Caco-2 (cell line): ENCODE measurements around the gene MBNL2. TPM values are rescaled to one million over a fixed set of nuclear protein-coding genes. Genes with fewer than 3 reads are reported as not detected.
A peak's percentile ranks its signal among the peaks of the same experiment; 100 is the strongest.

Experiments
- BruUV-seq: library from RNA; stranded (reverse); fragments of 400-500 nt; replicated peaks from 2 replicates; lab custom pipeline; 2021; lab: Mats Ljungman, UMichigan
- CTCF ChIA-PET: fragments of 300-600 bp; sonication (Branson Sonifier 250); formaldehyde crosslinking; loops from one replicate; lab custom pipeline; 2022; ENCODE audit warnings: antibody characterized with exemption; lab: Charles Lee
- POLR2A ChIA-PET: fragments of 300-600 bp; sonication (Branson Sonifier 250); formaldehyde crosslinking; loops from one replicate; lab custom pipeline; 2022; ENCODE audit warnings: antibody characterized with exemption; lab: Charles Lee
- DNase-seq, 2 experiments: peaks; one replicate each; pipeline versions ENCODE4 v3.0.0 to v3.0.0-alpha.2; 2020 to 2022
- H3K27me3 ChIP-seq: replicated peaks from 2 replicates; pipeline ENCODE4 v1.6.0; 2011; ENCODE audit warnings: low read length; ENCODE audit not compliant: control insufficient read depth, insufficient read depth
- H3K36me3 ChIP-seq: 2 replicates; pipeline ENCODE4 v1.5.1; 2011; ENCODE audit warnings: low read length; ENCODE audit not compliant: control insufficient read depth, insufficient read depth
- H3K4me1 ChIP-seq: fragments of 250-450 bp; sonication (Bioruptor Pico); 2 replicates; pipeline ENCODE4 v1.5.1; 2020; ENCODE audit warnings: mild to moderate bottlenecking
- H3K4me3 ChIP-seq: 2 replicates; pipeline ENCODE4 v1.5.1; 2011; ENCODE audit warnings: low read depth, mild to moderate bottlenecking, control low read depth, low read length
- H3K9me3 ChIP-seq: fragments of 250-450 bp; sonication (Bioruptor Pico); 2 replicates; pipeline ENCODE4 v1.5.1; 2020; ENCODE audit warnings: mild to moderate bottlenecking, moderate library complexity
- H3K27ac Mint-ChIP-seq: one replicate; pipeline ENCODE4 v1.8.0; 2022; ENCODE audit warnings: mixed read lengths; ENCODE audit not compliant: unreplicated experiment
- H3K27me3 Mint-ChIP-seq: one replicate; pipeline ENCODE4 v1.8.0; 2022; ENCODE audit warnings: mixed read lengths; ENCODE audit not compliant: insufficient read depth, unreplicated experiment
- H3K36me3 Mint-ChIP-seq: one replicate; pipeline ENCODE4 v1.8.0; 2022; ENCODE audit warnings: mild to moderate bottlenecking, mixed read lengths; ENCODE audit not compliant: insufficient read depth, unreplicated experiment
- H3K4me1 Mint-ChIP-seq: one replicate; pipeline ENCODE4 v1.8.0; 2022; ENCODE audit warnings: low read depth, mixed read lengths; ENCODE audit not compliant: unreplicated experiment
- H3K4me3 Mint-ChIP-seq: one replicate; pipeline ENCODE4 v1.8.0; 2022; ENCODE audit warnings: mild to moderate bottlenecking, moderate library complexity, mixed read lengths; ENCODE audit not compliant: unreplicated experiment
- H3K9me3 Mint-ChIP-seq: one replicate; pipeline ENCODE4 v1.8.0; 2022; ENCODE audit warnings: mixed read lengths; ENCODE audit not compliant: unreplicated experiment
- intact Hi-C: fragments of 100-400 bp; cut with micrococcal nuclease; formaldehyde crosslinking; loops from one replicate; pipeline ENCODE4 v1.10.0; 2022; ENCODE audit not compliant: unreplicated experiment
- total RNA-seq: library from RNA; stranded (reverse); gene quantifications from 2 replicates; pipeline ENCODE4 v1.2.3, GENCODE V29; 2022
- TF ChIP-seq, protein P1 (sequence below), 2 experiments: fragments of 200-600 bp in 1 of 2; IDR thresholded peaks; 1 replicate in 1 of 2; 2 replicates in 1 of 2; pipeline versions ENCODE4 v1.5.1 to v1.8.0; 2011 to 2022; ENCODE audit warnings: antibody characterized with exemption in 1 of 2, control low read depth in 1 of 2, inconsistent platforms in 1 of 2, low read depth in 1 of 2, low read length in 1 of 2, mild to moderate bottlenecking in 1 of 2, moderate library complexity in 1 of 2; ENCODE audit not compliant: insufficient read depth in 1 of 2, severe bottlenecking in 1 of 2, unreplicated experiment in 1 of 2

MBNL2 gene
- total RNA-seq, 1 experiment from 2014 or later, result 41.6 TPM

DNA sequence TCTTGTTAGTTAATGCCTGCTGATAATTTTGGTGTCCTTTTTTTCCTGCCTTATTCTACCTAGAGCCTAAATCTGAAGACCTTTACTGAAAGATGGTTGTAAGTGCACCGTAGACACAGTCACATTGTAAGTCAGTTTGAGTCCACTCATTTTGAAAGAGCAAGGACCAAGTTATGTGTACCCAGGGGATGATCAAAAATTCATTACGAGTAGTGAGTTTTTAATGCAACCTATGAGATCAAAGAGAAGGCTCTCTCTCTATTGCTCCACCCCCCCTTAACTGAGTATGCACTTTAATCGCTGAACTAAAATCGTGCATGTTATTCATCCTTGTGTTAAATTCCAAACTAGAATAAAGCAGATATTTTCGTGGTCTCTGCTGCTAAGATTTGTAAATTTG is 213.7 kb downstream of the MBNL2 start:
- H3K27ac Mint-ChIP-seq, result no peak overlapping the region
- no peaks in the 10 kb centered on the region for H3K9me3 Mint-ChIP-seq
- H3K4me3 ChIP-seq, result no peak overlapping the region
- H3K4me3 Mint-ChIP-seq, result peak overlapping the region; percentile 94
- peaks cover 17% of the 10 kb centered on the region for H3K36me3 Mint-ChIP-seq
- TF ChIP-seq, protein P1, sequence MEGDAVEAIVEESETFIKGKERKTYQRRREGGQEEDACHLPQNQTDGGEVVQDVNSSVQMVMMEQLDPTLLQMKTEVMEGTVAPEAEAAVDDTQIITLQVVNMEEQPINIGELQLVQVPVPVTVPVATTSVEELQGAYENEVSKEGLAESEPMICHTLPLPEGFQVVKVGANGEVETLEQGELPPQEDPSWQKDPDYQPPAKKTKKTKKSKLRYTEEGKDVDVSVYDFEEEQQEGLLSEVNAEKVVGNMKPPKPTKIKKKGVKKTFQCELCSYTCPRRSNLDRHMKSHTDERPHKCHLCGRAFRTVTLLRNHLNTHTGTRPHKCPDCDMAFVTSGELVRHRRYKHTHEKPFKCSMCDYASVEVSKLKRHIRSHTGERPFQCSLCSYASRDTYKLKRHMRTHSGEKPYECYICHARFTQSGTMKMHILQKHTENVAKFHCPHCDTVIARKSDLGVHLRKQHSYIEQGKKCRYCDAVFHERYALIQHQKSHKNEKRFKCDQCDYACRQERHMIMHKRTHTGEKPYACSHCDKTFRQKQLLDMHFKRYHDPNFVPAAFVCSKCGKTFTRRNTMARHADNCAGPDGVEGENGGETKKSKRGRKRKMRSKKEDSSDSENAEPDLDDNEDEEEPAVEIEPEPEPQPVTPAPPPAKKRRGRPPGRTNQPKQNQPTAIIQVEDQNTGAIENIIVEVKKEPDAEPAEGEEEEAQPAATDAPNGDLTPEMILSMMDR (IDR thresholded peaks at IDR 0.05; ENCODE audit: insufficient read depth in 1 of 2, low read depth in 1 of 2, low read length in 1 of 2, severe bottlenecking in 1 of 2, unreplicated experiment in 1 of 2), result no peak
- no peaks in the 10 kb centered on the region for H3K27me3 Mint-ChIP-seq
- H3K36me3 ChIP-seq, result no peaks in the 10 kb centered on the region
- H3K27me3 ChIP-seq, result no peaks in the 10 kb centered on the region
- no peaks in the 10 kb centered on the region for H3K9me3 ChIP-seq
- ChIA-PET POLR2A (no interaction called here), CTCF (interaction anchor here (0.7 kb wide), 1 partner anchor 132 kb away, joined by 4 read pairs; no protein-coding TSS in a partner anchor)
- DNase-seq, result no peak
- H3K4me1 Mint-ChIP-seq, result no peaks in the 10 kb centered on the region
- intact Hi-C loops, result loop anchor here (2.0 kb wide), 1 partner anchor 71 kb away; no protein-coding TSS in a partner anchor
- BruUV-seq, result no TSS peak
- H3K4me1 ChIP-seq, result peaks cover 12% of the 10 kb centered on the region

DNA sequence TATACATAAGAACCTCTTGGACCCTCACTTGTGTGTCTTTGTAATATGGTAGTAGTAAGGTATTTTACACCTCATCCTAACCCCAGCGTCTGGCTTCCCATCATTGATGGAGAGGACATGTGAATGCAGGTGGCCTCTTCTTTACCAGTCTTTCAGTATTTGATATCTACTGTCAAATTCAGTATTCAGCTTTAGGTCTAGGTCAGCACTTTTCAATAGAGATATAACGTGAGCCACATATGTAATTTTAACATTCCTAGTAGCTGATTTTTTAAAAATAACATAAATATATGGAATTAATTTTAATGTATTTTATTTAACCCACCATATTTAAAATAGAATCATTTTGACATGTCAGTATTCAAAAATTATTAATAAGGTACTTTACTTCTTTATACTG is 214.7 kb downstream of the MBNL2 start:
- Mint-ChIP-seq H3K4me3 (no peak overlapping the region), H3K36me3 (peaks cover 17% of the 10 kb centered on the region)

DNA sequence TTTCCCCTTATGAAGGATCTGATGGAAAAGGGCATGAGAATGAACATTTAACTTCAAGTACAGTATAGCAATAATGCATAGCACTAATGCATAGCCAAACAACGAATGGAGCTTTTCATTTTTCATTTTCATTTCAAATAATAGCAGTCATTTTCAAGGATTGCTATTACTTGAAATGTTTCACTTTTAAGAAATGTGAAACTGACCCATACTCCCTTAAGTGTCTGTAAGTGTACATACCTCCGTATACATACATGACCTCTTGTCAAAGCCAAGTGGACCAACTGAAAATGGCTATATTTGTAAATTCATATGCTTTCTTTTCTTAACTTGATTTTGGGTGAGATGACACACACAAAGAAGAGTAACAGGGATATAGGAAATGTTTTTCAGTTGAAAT is 215.6 kb downstream of the MBNL2 start:
- no peak overlapping the region for H3K4me3 ChIP-seq
- no peaks in the 10 kb centered on the region for H3K36me3 ChIP-seq

More for the DNA sequence above, 214.7 kb downstream of the MBNL2 start:
- H3K27ac Mint-ChIP-seq, result no peak overlapping the region
- BruUV-seq, result no TSS peak
- Histone ChIP-seq H3K4me1 (peaks cover 9% of the 10 kb centered on the region), H3K36me3 (no peaks in the 10 kb centered on the region), H3K4me3 (no peak overlapping the region), H3K27me3 (no peaks in the 10 kb centered on the region), H3K9me3 (no peaks in the 10 kb centered on the region)
- no peaks in the 10 kb centered on the region for H3K4me1 Mint-ChIP-seq
- POLR2A ChIA-PET, result no interaction called here
- no peaks in the 10 kb centered on the region for H3K27me3 Mint-ChIP-seq
- TF ChIP-seq, protein P1 (IDR thresholded peaks at IDR 0.05; ENCODE audit: insufficient read depth in 1 of 2, low read depth in 1 of 2, low read length in 1 of 2, severe bottlenecking in 1 of 2, unreplicated experiment in 1 of 2), result no peak
- CTCF ChIA-PET, result no interaction called here
- intact Hi-C loops, result no loop called here
- H3K9me3 Mint-ChIP-seq, result no peaks in the 10 kb centered on the region
- DNase-seq, result no peak

More for the DNA sequence above, 215.6 kb downstream of the MBNL2 start:
- ChIA-PET POLR2A (no interaction called here), CTCF (no interaction called here)
- Mint-ChIP-seq H3K4me3 (no peak overlapping the region), H3K27ac (no peak overlapping the region), H3K9me3 (no peaks in the 10 kb centered on the region), H3K36me3 (peaks cover 12% of the 10 kb centered on the region), H3K27me3 (no peaks in the 10 kb centered on the region), H3K4me1 (no peaks in the 10 kb centered on the region)
- Histone ChIP-seq H3K9me3 (no peaks in the 10 kb centered on the region), H3K27me3 (no peaks in the 10 kb centered on the region), H3K4me1 (peaks cover 5% of the 10 kb centered on the region; the same call in 1 of the 2 replicates)
- intact Hi-C loops, result no loop called here
- TF ChIP-seq, protein P1 (IDR thresholded peaks at IDR 0.05; ENCODE audit: insufficient read depth in 1 of 2, low read depth in 1 of 2, low read length in 1 of 2, severe bottlenecking in 1 of 2, unreplicated experiment in 1 of 2), result no peak
- no peak for DNase-seq
- no TSS peak for BruUV-seq
